CD4-positive, alpha-beta T cell (primary cell): Measurements from ENCODE around the gene TNFSF12. TPM values are rescaled to one million over a fixed set of nuclear protein-coding genes. Genes with fewer than 3 reads are reported as not detected.
A peak's percentile ranks its signal among the peaks of the same experiment; 100 is the strongest.

Experiments
- ATAC-seq: fragments of 200-7000 bp; cut with Tn5 transposase; one replicate; pipeline ENCODE4 v1.10.0; 2022; ENCODE audit warnings: mild to moderate bottlenecking; ENCODE audit not compliant: poor library complexity
- CTCF ChIA-PET: fragments of 350-600 bp; sonication (Branson Sonifier 250); formaldehyde crosslinking; loops from one replicate; lab custom pipeline; 2021; ENCODE audit warnings: antibody characterized with exemption, inconsistent platforms; lab: Charles Lee
- POLR2A ChIA-PET: fragments of 350-600 bp; sonication (Branson Sonifier 250); formaldehyde crosslinking; loops from one replicate; lab custom pipeline; 2021; ENCODE audit warnings: antibody characterized with exemption, inconsistent platforms; lab: Charles Lee
- DNase-seq, 14 experiments: peaks; one replicate each; pipeline ENCODE4 v3.0.0-alpha.2; 2013 to 2020; ENCODE audit warnings: mixed read lengths in 2 of 14
- H3K27ac ChIP-seq, 2 donors: one replicate each; pipeline versions ENCODE4 v1.5.1 to v1.7.0; 2013; ENCODE audit warnings: low read length in 2 of 2, low read depth in 1 of 2, mild to moderate bottlenecking in 1 of 2
- H3K27me3 ChIP-seq, 2 experiments: 1 replicate in 1 of 2; 2 replicates in 1 of 2; pipeline versions ENCODE4 v1.6.1 to v1.7.0; 2013; ENCODE audit warnings: low read length in 2 of 2, control low read depth in 1 of 2, mild to moderate bottlenecking in 1 of 2, moderate library complexity in 1 of 2; ENCODE audit not compliant: insufficient read depth in 2 of 2, control insufficient read depth in 1 of 2
- H3K36me3 ChIP-seq: one replicate; pipeline ENCODE4 v1.6.1; 2013; ENCODE audit warnings: low read length, control low read depth; ENCODE audit not compliant: insufficient read depth
- H3K4me1 ChIP-seq: one replicate; pipeline ENCODE4 v1.6.1; 2013; ENCODE audit warnings: low read length, control low read depth; ENCODE audit not compliant: insufficient read depth
- H3K4me3 ChIP-seq: one replicate; pipeline ENCODE4 v1.5.1; 2013; ENCODE audit warnings: mild to moderate bottlenecking, low read length, moderate library complexity
- H3K9me3 ChIP-seq, 2 experiments: 1 replicate in 1 of 2; 2 replicates in 1 of 2; pipeline versions ENCODE4 v1.6.1 to v1.7.0; 2013; ENCODE audit warnings: low read length in 2 of 2, mild to moderate bottlenecking in 2 of 2, control low read depth in 1 of 2, moderate library complexity in 1 of 2; ENCODE audit not compliant: control insufficient read depth in 1 of 2, insufficient read depth in 1 of 2
- H3K27ac Mint-ChIP-seq: one replicate; pipeline ENCODE4 v1.8.0; 2020; ENCODE audit warnings: mixed read lengths
- H3K27me3 Mint-ChIP-seq: one replicate; pipeline ENCODE4 v1.8.0; 2021; ENCODE audit warnings: mixed read lengths
- H3K36me3 Mint-ChIP-seq: one replicate; pipeline ENCODE4 v1.8.0; 2021; ENCODE audit warnings: low read depth, mixed read lengths
- H3K4me1 Mint-ChIP-seq: one replicate; pipeline ENCODE4 v1.8.0; 2021; ENCODE audit warnings: low read depth, mixed read lengths
- H3K4me3 Mint-ChIP-seq: one replicate; pipeline ENCODE4 v1.8.0; 2020; ENCODE audit warnings: mild to moderate bottlenecking, mixed read lengths
- H3K9me3 Mint-ChIP-seq: one replicate; pipeline ENCODE4 v1.8.0; 2020; ENCODE audit warnings: mixed read lengths
- CTCF ChIP-seq: fragments of 200-600 bp; IDR thresholded peaks from one replicate; pipeline ENCODE4 v1.8.0; 2022; ENCODE audit warnings: antibody characterized with exemption, mild to moderate bottlenecking
- intact Hi-C, 2 experiments: fragments of 100-400 bp; cut with DNase I in 1 of 2; cut with micrococcal nuclease in 1 of 2; formaldehyde crosslinking; loops; one replicate each; pipeline versions ENCODE4 v1.15.1 to v1.9.0; 2023 to 2025; cut with DNase I, micrococcal nuclease
- total RNA-seq, 174 experiments: library from RNA in 2 of 174; stranded (reverse) in 2 of 174; gene quantifications; one replicate each; pipeline ENCODE4 v1.2.3 and lab custom pipeline; 2021 to 2026

Gene TNFSF12
- total RNA-seq, 2 experiments from 2014 or later = 17.0 to 19.1 TPM

DNA sequence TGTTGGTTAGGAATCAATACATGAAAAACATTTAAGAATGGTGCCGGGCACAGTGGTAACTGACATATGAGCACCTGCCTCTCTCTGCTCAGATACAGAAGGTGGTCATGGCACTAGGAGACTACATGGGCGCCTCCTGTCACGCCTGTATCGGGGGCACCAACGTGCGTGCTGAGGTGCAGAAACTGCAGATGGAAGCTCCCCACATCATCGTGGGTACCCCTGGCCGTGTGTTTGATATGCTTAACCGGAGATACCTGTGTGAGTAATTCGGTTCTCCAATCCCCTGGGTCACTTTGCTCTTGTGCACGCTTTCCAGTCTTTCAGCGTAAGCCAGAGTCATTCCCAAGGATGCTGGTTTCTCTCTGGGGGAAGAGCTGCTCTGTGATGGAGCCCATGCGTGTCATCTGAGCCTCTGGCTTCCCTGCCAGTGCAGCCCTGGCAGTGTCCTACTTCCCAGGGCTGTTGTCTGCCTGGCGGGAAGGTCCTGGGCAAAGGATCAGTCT, 27.6 kb downstream of the TNFSF12 start:
- H3K27ac Mint-ChIP-seq = peak overlapping the region; percentile 99
- no peak overlapping the region for H3K4me3 ChIP-seq
- ChIA-PET CTCF (interaction anchor here (0.6 to 0.7 kb wide), 2 partner anchors 72 to 111 kb away, joined by 3 read pairs; no protein-coding TSS in a partner anchor), POLR2A (interaction anchor here (0.7 to 7.0 kb wide), 6 partner anchors 12 to 142 kb away, joined by 3 to 51 read pairs (median 5); partner anchors contain the start of genes FXR2, SENP3, TMEM102 and TP53)
- peaks cover 3% of the 10 kb centered on the region for H3K27me3 Mint-ChIP-seq
- H3K4me1 Mint-ChIP-seq = peaks cover 85% of the 10 kb centered on the region
- DNase-seq (no peak), ATAC-seq (no peak)
- peak overlapping the region; percentile 70 for H3K4me3 Mint-ChIP-seq
- no peaks in the 10 kb centered on the region for H3K9me3 Mint-ChIP-seq
- peaks cover 58% of the 10 kb centered on the region for H3K36me3 ChIP-seq
- H3K9me3 ChIP-seq = no peaks in the 10 kb centered on the region
- no peaks in the 10 kb centered on the region for H3K27me3 ChIP-seq
- TF ChIP-seq CTCF = no peak
- peaks cover 70% of the 10 kb centered on the region for H3K4me1 ChIP-seq
- intact Hi-C loops = no loop called here
- peaks cover 88% of the 10 kb centered on the region for H3K36me3 Mint-ChIP-seq
- H3K27ac ChIP-seq = no peak overlapping the region

DNA sequence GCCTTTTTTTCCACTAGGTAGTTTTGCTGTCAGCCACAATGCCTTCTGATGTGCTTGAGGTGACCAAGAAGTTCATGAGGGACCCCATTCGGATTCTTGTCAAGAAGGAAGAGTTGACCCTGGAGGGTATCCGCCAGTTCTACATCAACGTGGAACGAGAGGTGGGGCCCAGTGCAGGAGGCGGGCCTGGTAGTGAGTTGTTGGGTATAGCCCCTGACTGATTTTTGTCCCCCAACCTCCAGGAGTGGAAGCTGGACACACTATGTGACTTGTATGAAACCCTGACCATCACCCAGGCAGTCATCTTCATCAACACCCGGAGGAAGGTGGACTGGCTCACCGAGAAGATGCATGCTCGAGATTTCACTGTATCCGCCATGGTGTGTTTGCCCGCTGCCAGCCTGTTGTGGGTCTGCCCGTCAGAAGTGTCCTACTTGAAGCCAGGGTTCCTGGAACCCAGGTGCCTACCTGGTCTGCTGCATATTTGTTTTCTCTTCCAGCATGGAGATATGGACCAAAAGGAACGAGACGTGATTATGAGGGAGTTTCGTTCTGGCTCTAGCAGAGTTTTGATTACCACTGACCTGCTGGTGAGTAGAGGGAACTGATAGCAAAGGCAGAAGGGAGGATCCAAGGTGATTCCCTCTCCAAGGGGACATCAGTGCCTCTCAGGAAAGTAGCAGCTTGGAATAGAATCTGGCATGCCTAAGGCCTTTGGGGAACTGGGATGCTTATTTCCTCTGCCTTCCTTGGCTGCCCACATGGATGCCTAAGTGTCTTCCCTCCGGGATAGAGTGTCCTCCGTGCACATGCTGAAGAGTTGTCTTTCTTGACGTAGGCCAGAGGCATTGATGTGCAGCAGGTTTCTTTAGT, 28.7 kb downstream of the TNFSF12 start:
- Histone ChIP-seq H3K4me1 (peaks cover 71% of the 10 kb centered on the region), H3K36me3 (peaks cover 58% of the 10 kb centered on the region), H3K27ac (no peak overlapping the region), H3K4me3 (no peak overlapping the region), H3K27me3 (no peaks in the 10 kb centered on the region), H3K9me3 (no peaks in the 10 kb centered on the region)
- ATAC-seq (no peak), DNase-seq (no peak)
- intact Hi-C loops = no loop called here
- ChIA-PET CTCF (no interaction called here), POLR2A (interaction anchor here (7.0 kb wide), 1 partner anchor 16 kb away, joined by 51 read pairs; the partner anchor contains the start of gene SENP3)
- Mint-ChIP-seq H3K4me1 (peaks cover 83% of the 10 kb centered on the region), H3K4me3 (peak overlapping the region; percentile 70), H3K27me3 (peaks cover 3% of the 10 kb centered on the region), H3K27ac (peak overlapping the region; percentile 34), H3K36me3 (peaks cover 82% of the 10 kb centered on the region), H3K9me3 (no peaks in the 10 kb centered on the region)
- TF ChIP-seq CTCF = no peak

GRCh38 chr17:7579001-7579833, 30.4 kb downstream of the TNFSF12 start, which contains the start of gene CD68:
TSS of gene CD68 (plus strand) at chr17:7579638. CDS start at chr17:7579678, 40 bp downstream.
- H3K4me3 Mint-ChIP-seq = peak within 1 kb of the TSS; percentile 67
- peaks cover 0 to 5% of the 10 kb centered on the region in 2 experiments for H3K9me3 ChIP-seq
- ChIA-PET POLR2A (interaction anchor here (0.6 to 2.6 kb wide), 3 partner anchors 100 to 276 kb away, joined by 3 to 14 read pairs (median 6); partner anchors contain the start of genes TP53 and ZBTB4), CTCF (interaction anchor here (1.3 to 1.6 kb wide), 2 partner anchors 10 to 18 kb away, joined by 3 to 11 read pairs; no protein-coding TSS in a partner anchor)
- H3K9me3 Mint-ChIP-seq = no peaks in the 10 kb centered on the region
- TF ChIP-seq CTCF = no peak
- peaks cover 77% of the 10 kb centered on the region for H3K36me3 Mint-ChIP-seq
- peaks cover 82% of the 10 kb centered on the region for H3K4me1 Mint-ChIP-seq
- H3K27me3 Mint-ChIP-seq = no peaks in the 10 kb centered on the region
- no peaks in the 10 kb centered on the region for H3K27me3 ChIP-seq
- peaks cover 78% of the 10 kb centered on the region for H3K4me1 ChIP-seq
- H3K27ac ChIP-seq = peak within 1 kb of the TSS; percentile 34 to 67
- intact Hi-C loops = no loop called here
- peak within 1 kb of the TSS; percentile 41 for H3K4me3 ChIP-seq
- DNase-seq = peak in 8 of 14 experiments; percentile 23 to 80 (median 58)
- peaks cover 53% of the 10 kb centered on the region for H3K36me3 ChIP-seq
- peak within 1 kb of the TSS; percentile 79 for H3K27ac Mint-ChIP-seq
- ATAC-seq = peak; percentile 6
